Epidermal melanocyte (primary cell): ENCODE data around the gene ARHGEF10L.

ENCODE experiments used
- DNase-seq: peaks from one replicate; pipeline ENCODE4 v3.0.0; 2011; ENCODE audit warnings: low spot score; ENCODE audit not compliant: insufficient read length

Gene ARHGEF10L

GRCh38 chr1:17700945-17701810 lies 161.7 kb downstream of the ARHGEF10L start:
- DNase-seq: no peak

GRCh38 chr1:17704176-17704575 lies 164.7 kb downstream of the ARHGEF10L start:
- no peak for DNase-seq

GRCh38 chr1:17706445-17706844 lies 166.9 kb downstream of the ARHGEF10L start:
- no peak for DNase-seq

- no peak for DNase-seq
Measured at GRCh38 chr1:17709981-17710380, 170.5 kb downstream of the ARHGEF10L start.

GRCh38 chr1:17710889-17711576 lies 171.5 kb downstream of the ARHGEF10L start:
- DNase-seq: no peak

- no peak for DNase-seq
Measured at GRCh38 chr1:17711577-17711910, 172.0 kb downstream of the ARHGEF10L start.

- no peak for DNase-seq
Measured at GRCh38 chr1:17711941-17712340, 172.4 kb downstream of the ARHGEF10L start.

GRCh38 chr1:17713993-17714392 lies 174.5 kb downstream of the ARHGEF10L start:
- DNase-seq: no peak

GRCh38 chr1:17717594-17718535 lies 178.4 kb downstream of the ARHGEF10L start:
- DNase-seq: no peak

- no peak for DNase-seq
Measured at GRCh38 chr1:17719874-17720273, 180.4 kb downstream of the ARHGEF10L start.

GRCh38 chr1:17721444-17721843 lies 181.9 kb downstream of the ARHGEF10L start:
- no peak for DNase-seq

GRCh38 chr1:17723684-17724083 lies 184.2 kb downstream of the ARHGEF10L start:
- no peak for DNase-seq

- no peak for DNase-seq
Measured at GRCh38 chr1:17724150-17724549, 184.7 kb downstream of the ARHGEF10L start.

- DNase-seq: no peak
Measured at GRCh38 chr1:17725084-17725719, 185.7 kb downstream of the ARHGEF10L start.

GRCh38 chr1:17725811-17726582 lies 186.5 kb downstream of the ARHGEF10L start:
- no peak for DNase-seq

GRCh38 chr1:17728123-17728712 lies 188.7 kb downstream of the ARHGEF10L start:
- DNase-seq: no peak

GRCh38 chr1:17729248-17729647 lies 189.8 kb downstream of the ARHGEF10L start:
- no peak for DNase-seq

GRCh38 chr1:17729909-17730308 lies 190.4 kb downstream of the ARHGEF10L start:
- DNase-seq: no peak

GRCh38 chr1:17731460-17731859 lies 192.0 kb downstream of the ARHGEF10L start:
- DNase-seq: no peak

GRCh38 chr1:17732475-17732874 lies 193.0 kb downstream of the ARHGEF10L start:
- no peak for DNase-seq
